Fibroblast of the conjunctiva (primary cell): Measurements from ENCODE around the gene ARSA.

ENCODE experiments used
- DNase-seq: peaks from one replicate; pipeline ENCODE4 v3.0.0-alpha.2; 2010; ENCODE audit warnings: low read depth

ARSA gene

DNA sequence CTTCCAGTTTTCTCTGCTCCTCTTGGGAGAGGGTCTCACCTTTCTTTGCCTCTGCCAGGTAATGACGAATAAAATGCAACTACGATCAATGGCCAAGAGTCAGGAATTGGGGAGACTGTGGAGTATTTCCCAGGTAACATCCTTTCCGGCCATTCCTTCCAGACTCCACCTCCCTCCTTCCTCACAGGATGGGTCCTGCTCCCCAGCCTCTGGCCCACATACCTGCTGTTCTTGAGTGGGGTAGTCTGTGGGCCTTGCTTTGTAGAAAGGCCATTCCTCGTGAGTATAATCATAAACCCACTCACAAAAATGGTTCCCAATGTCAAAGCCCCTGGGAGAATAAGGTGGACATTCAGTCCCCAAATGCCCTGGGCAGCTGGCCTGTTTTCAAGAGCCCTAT, 48.2 kb downstream of the ARSA start:
- no peak for DNase-seq

DNA sequence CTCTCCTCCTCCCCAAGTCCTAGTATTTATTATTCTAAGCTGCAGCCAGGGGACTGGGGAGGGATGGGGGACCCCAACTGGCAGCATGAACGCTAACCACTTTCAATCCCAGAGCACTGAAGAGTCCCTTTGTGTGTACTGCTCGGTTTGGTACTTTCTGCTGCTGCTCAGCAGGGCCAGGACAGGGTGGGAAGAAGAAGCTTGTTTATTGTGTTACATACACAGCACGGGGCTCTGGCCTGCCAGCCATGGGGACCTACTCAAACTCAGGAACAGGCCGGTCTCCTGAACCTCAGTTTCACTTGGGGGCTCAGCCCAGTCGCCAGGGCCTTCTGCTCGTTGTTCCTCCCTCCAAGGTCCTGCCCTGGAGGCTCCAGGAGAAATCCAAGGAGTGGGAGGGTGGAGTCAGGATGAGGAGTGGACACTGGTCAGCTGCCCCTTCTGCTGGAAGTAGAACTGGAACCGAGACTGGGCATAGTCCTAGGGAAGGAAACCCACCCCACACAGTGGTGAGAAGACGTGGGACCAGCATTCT, 49.1 kb downstream of the ARSA start:
- DNase-seq, result no peak

GRCh38 chr22:50577987-50578775, 49.8 kb downstream of the ARSA start, which contains the start of gene CPT1B:
Gene CPT1B (minus strand): TSS chr22:50578427. CDS start chr22:50577915, 512 bp downstream.
- no peak for DNase-seq

DNA sequence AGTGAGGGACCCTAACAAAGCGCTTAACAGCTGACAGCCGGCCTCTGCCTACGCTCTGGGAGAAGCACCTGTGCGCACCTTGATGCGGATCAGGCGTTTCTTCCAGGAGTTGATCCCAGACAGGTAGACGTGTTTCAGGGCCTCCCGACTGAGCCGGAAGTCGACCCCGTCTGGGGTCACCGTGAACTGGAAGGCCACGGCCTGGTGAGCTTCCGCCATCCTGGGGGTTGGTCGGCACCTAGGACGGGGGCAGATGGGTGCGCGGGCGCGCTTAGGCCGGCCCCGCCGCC, 50.3 kb downstream of the ARSA start:
- no peak for DNase-seq

GRCh38 chr22:50576806-50577696, 50.9 kb downstream of the ARSA start:
- DNase-seq, result no peak

DNA sequence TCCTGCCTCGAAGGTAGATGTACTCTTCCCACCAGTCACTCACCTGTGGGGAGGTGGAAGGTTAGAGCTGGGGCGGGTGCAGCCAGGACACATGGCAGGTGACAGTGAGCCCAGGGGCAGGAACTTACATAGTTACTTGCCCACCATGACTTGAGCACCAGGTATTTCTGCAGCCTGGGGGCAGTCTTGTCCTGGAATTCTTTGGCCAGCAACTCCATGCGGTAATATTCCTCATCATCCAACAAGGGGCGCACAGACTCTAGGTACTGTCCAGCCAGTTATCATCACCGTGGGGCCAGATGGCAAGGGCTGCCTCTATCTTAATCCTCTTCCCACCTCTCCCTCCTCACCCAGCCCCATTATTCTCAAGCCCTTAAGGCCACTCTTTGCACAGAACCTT, 51.9 kb downstream of the ARSA start:
- DNase-seq, result peak; percentile 12

DNA sequence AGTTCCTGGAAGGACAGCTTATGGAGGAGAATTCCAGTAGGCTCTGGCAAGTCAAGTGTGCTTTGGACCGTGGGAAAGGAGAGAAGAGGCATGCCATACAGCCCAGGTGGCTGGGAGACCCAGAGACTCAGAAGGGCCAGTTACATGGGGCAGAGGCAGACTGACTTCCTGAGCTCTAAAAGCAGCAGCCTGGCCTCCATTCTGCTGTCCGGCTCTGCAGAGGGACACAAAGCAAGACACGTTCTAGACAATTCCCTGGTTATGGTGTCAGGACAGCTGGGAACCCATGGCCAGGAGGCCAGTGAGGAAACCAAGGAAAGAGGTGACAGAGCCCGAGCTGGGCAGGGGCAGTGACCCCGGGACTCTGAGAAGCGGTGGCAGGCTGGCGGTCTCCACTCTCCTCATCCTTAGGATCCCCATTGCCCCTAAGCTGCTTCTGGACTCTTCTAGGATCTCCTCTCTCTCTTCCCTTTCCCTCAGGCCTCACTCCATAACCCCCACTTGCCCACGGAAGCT, 52.5 kb downstream of the ARSA start:
- no peak for DNase-seq
